ENCODE results near the gene LNPEP.
"Not testable (repeated sequence)": the region's sequence is repeated elsewhere in the genome, so short reads cannot be mapped to it uniquely, and the experiment has no call there.

Gene LNPEP

GRCh38 chr5:96930589-96930988, 5.3 kb upstream of the LNPEP start:
- ATAC-seq (ENCODE audit: insufficient read depth, low read depth), result no peak
- no peak overlapping the region for H3K27ac ChIP-seq (ENCODE audit: low read length)
- H3K4me2 ChIP-seq (ENCODE audit: insufficient read depth, low read length), result peak overlapping the region; percentile 28; the same call in 1 of the 2 replicates

GRCh38 chr5:96931037-96931436, 4.8 kb upstream of the LNPEP start:
- H3K27ac ChIP-seq (ENCODE audit: low read length); H3K9ac ChIP-seq (ENCODE audit: low read depth, low read length); ATAC-seq (ENCODE audit: insufficient read depth, low read depth); H3K36me3 ChIP-seq (ENCODE audit: insufficient read depth, low read length); H3K4me3 ChIP-seq (ENCODE audit: low read depth in 1 of 2, low read length in 2 of 2); H3K9me3 ChIP-seq (ENCODE audit: insufficient read depth, low read length, severe bottlenecking); H4K20me1 ChIP-seq (ENCODE audit: insufficient read depth, low read length); H2AFZ ChIP-seq (ENCODE audit: low read depth, low read length); H3K27me3 ChIP-seq (ENCODE audit: insufficient read depth, low read length, poor library complexity); DNase-seq: not testable (repeated sequence)
- peak overlapping the region; percentile 78; the same call in 1 of the 2 replicates for H3K4me2 ChIP-seq (ENCODE audit: insufficient read depth, low read length)
- H3K79me2 ChIP-seq (ENCODE audit: insufficient read depth, low read length), result peaks cover 38% of the 10 kb centered on the region
- H3K4me1 ChIP-seq (ENCODE audit: insufficient read depth, low read length), result peaks cover 46% of the 10 kb centered on the region

More at GRCh38 chr5:96930589-96930988, 5.3 kb upstream of the LNPEP start:
- H3K9ac ChIP-seq (ENCODE audit: low read depth, low read length), result no peak overlapping the region
- DNase-seq, result no peak
- H3K4me1 ChIP-seq (ENCODE audit: insufficient read depth, low read length), result peaks cover 46% of the 10 kb centered on the region
- TF ChIP-seq EZH2 (IDR thresholded peaks at IDR 0.05; ENCODE audit: borderline replicate concordance, low read depth, low read length, severe bottlenecking) (no peak), CTCF (IDR thresholded peaks at IDR 0.05; ENCODE audit: borderline replicate concordance, extremely low read depth, low read length, poor library complexity, severe bottlenecking) (no peak)
- H3K9me3 ChIP-seq (ENCODE audit: insufficient read depth, low read length, severe bottlenecking), result no peaks in the 10 kb centered on the region
- H3K79me2 ChIP-seq (ENCODE audit: insufficient read depth, low read length), result peaks cover 37% of the 10 kb centered on the region
- peaks cover 7% of the 10 kb centered on the region; the same call in 1 of the 2 replicates for H3K36me3 ChIP-seq (ENCODE audit: insufficient read depth, low read length)
- no peak overlapping the region for H3K4me3 ChIP-seq (ENCODE audit: low read depth in 1 of 2, low read length in 2 of 2)
- no peak overlapping the region for H2AFZ ChIP-seq (ENCODE audit: low read depth, low read length)
- H3K27me3 ChIP-seq (ENCODE audit: insufficient read depth, low read length, poor library complexity), result no peaks in the 10 kb centered on the region
- H4K20me1 ChIP-seq (ENCODE audit: insufficient read depth, low read length), result no peaks in the 10 kb centered on the region

- Histone ChIP-seq H3K4me3 (ENCODE audit: low read depth in 1 of 2, low read length in 2 of 2) (no peak overlapping the region; a peak in 1 of 4 replicates), H3K27me3 (ENCODE audit: insufficient read depth, low read length, poor library complexity) (no peaks in the 10 kb centered on the region), H3K4me2 (ENCODE audit: insufficient read depth, low read length) (peak overlapping the region; percentile 78), H3K36me3 (ENCODE audit: insufficient read depth, low read length) (peaks cover 7% of the 10 kb centered on the region; the same call in 1 of the 2 replicates), H3K4me1 (ENCODE audit: insufficient read depth, low read length) (peaks cover 46% of the 10 kb centered on the region), H4K20me1 (ENCODE audit: insufficient read depth, low read length) (no peaks in the 10 kb centered on the region), H2AFZ (ENCODE audit: low read depth, low read length) (no peak overlapping the region), H3K9ac (ENCODE audit: low read depth, low read length) (0 out of 2 replicates have a peak overlapping the region, but pooled peaks have one; percentile 81), H3K27ac (ENCODE audit: low read length) (0 out of 2 replicates have a peak overlapping the region, but pooled peaks have one; percentile 21), H3K9me3 (ENCODE audit: insufficient read depth, low read length, severe bottlenecking) (no peaks in the 10 kb centered on the region), H3K79me2 (ENCODE audit: insufficient read depth, low read length) (peaks cover 44% of the 10 kb centered on the region)
- DNase-seq, result no peak
- no peak for ATAC-seq (ENCODE audit: insufficient read depth, low read depth)
- TF ChIP-seq EZH2 (IDR thresholded peaks at IDR 0.05; ENCODE audit: borderline replicate concordance, low read depth, low read length, severe bottlenecking), result no peak
- no peak for TF ChIP-seq CTCF (IDR thresholded peaks at IDR 0.05; ENCODE audit: borderline replicate concordance, extremely low read depth, low read length, poor library complexity, severe bottlenecking)
Measured at GRCh38 chr5:96931605-96932004, 4.3 kb upstream of the LNPEP start.

- Histone ChIP-seq H3K9ac (ENCODE audit: low read depth, low read length) (peak overlapping the region; percentile 81; the same call in 1 of the 2 replicates), H2AFZ (ENCODE audit: low read depth, low read length) (no peak overlapping the region), H3K4me1 (ENCODE audit: insufficient read depth, low read length) (peaks cover 48% of the 10 kb centered on the region), H4K20me1 (ENCODE audit: insufficient read depth, low read length) (no peaks in the 10 kb centered on the region), H3K9me3 (ENCODE audit: insufficient read depth, low read length, severe bottlenecking) (no peaks in the 10 kb centered on the region), H3K36me3 (ENCODE audit: insufficient read depth, low read length) (peaks cover 7% of the 10 kb centered on the region; the same call in 1 of the 2 replicates), H3K27me3 (ENCODE audit: insufficient read depth, low read length, poor library complexity) (no peaks in the 10 kb centered on the region), H3K4me2 (ENCODE audit: insufficient read depth, low read length) (peak overlapping the region; percentile 78), H3K79me2 (ENCODE audit: insufficient read depth, low read length) (peaks cover 48% of the 10 kb centered on the region), H3K27ac (ENCODE audit: low read length) (0 out of 2 replicates have a peak overlapping the region, but pooled peaks have one; percentile 16), H3K4me3 (ENCODE audit: low read depth in 1 of 2, low read length in 2 of 2) (peak overlapping the region in 1 of 2 experiments; percentile 22; a peak in 1 of 4 replicates)
- DNase-seq, result no peak
- no peak for ATAC-seq (ENCODE audit: insufficient read depth, low read depth)
- TF ChIP-seq EZH2 (IDR thresholded peaks at IDR 0.05; ENCODE audit: borderline replicate concordance, low read depth, low read length, severe bottlenecking) (no peak), CTCF (IDR thresholded peaks at IDR 0.05; ENCODE audit: borderline replicate concordance, extremely low read depth, low read length, poor library complexity, severe bottlenecking) (no peak)
Measured at GRCh38 chr5:96932026-96932425, 3.9 kb upstream of the LNPEP start.
